GM12872 (cell line): ENCODE results near the gene PPP1R7.

ENCODE experiments used
- TF ChIP-seq, protein P1 (sequence below): IDR thresholded peaks from 3 replicates; pipeline ENCODE4 v1.5.1; 2011; ENCODE audit warnings: low read depth, mild to moderate bottlenecking, low read length, moderate library complexity; ENCODE audit not compliant: insufficient read depth

Gene PPP1R7

DNA sequence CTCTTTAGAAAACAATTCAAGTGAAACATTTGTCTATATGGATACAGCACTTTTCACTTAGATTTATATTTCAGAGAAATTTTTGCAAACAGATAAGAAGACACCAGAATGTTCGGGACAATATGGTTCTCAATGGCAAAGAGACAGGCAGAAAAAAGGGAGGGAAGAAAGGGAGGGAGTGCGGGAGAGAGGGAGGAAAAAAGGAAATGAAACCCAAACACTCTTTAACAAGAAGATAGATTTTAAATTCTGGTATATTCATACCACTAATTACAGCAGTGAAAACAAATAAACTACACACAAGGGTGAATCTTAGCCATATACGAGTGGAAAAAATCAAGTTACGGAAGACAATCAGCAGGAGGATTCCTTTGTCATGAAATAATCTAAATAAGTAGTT, 4.0 kb upstream of the PPP1R7 start:
- TF ChIP-seq, protein P1, sequence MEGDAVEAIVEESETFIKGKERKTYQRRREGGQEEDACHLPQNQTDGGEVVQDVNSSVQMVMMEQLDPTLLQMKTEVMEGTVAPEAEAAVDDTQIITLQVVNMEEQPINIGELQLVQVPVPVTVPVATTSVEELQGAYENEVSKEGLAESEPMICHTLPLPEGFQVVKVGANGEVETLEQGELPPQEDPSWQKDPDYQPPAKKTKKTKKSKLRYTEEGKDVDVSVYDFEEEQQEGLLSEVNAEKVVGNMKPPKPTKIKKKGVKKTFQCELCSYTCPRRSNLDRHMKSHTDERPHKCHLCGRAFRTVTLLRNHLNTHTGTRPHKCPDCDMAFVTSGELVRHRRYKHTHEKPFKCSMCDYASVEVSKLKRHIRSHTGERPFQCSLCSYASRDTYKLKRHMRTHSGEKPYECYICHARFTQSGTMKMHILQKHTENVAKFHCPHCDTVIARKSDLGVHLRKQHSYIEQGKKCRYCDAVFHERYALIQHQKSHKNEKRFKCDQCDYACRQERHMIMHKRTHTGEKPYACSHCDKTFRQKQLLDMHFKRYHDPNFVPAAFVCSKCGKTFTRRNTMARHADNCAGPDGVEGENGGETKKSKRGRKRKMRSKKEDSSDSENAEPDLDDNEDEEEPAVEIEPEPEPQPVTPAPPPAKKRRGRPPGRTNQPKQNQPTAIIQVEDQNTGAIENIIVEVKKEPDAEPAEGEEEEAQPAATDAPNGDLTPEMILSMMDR, result no peak

DNA sequence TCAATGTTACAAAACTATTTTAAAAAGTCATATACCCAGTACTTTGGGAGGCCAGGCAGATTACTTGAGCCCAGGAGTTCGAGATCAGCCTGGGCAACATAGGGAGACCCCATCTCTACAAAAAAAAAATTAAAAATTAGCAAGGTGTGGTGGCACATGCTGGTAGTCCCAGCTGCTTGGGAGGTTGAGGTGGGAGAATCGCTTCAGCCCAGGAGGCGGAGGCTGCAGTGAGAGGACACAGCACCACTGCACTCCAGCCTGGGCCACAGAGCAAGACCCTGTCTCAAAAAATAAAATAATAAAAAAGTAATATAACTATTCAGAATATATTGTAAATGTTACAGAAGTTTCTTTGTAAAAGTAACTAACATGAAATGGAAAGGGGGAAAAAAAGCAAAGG, 2.9 kb upstream of the PPP1R7 start:
- TF ChIP-seq, protein P1, result no peak

DNA sequence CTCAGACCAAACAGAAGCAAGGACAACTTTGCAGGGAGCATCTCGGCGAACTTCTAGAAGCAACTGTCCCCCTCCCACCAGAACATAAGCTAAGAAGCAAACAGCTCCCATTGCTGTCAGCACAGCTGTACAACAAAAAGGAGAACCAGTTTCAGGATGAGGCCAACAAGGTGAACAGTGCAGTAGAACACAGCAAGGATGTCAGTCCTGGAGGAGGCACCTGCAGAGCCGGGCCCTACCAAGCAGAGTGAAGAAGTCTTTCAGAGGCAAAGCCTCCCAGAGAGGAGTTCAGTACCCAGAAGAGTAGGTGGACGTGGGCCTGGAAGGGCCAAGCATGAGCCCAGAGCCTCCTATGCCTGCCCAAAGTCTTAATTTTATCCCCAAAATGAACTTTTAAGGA, 2.0 kb upstream of the PPP1R7 start:
- TF ChIP-seq, protein P1, result no peak

DNA sequence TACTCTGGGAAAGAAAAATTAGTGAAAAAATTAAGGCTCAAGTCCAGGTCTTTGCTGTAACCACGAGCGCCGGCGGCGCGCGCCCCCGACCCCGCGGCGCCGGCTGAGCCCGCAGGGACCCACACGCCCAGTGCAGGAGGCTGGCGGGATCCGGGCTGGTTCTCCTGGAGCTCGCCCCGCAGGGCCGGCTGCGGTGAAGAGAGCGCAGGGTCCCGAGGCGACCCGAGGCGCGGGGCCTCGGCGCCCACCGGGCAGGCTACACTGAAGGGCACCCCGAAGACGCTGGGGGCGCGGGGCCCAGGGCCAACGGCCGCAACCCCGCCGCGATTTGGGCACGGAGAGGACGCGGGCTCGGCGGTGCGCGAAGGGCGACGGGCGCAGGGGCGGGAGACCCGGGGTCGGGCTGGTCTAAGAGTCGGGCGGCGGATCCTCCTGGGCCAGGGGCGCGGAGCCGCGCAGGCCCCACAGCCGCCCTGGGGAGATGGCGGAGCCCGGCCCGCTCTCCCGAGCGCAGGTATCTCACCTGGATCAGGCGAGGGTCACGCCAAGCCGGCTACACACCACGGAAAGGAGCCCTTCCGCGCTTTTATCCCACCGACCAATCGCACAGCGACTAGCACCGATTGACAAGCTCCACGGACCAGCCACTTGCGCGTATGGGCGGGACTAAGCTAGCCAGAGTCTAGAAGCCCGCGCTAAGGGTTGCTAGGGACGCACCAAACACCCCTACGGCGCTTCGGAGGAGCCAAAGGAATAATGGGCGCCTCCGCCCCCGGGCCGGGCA, 1.2 kb upstream of the PPP1R7 start, which contains the start of gene PASK:
PASK (minus strand) TSS at position 582 of the 784 bp plus-strand sequence. CDS start 6,440 bp downstream, outside the sequence.
- TF ChIP-seq, protein P1, result no peak

DNA sequence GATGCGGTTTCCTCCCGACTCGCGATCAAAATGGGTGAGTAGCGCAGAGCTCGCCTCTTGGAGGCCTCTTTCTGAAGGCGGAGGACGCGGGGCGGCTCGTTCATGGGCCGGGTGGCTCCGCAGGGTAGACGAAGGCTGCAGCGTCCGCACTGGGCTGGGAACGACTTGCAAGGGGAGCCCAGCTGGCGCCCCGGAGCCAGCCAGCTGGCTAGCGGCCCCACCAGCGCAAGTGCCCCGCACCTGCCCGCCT, 667 bp upstream of the PPP1R7 start:
- TF ChIP-seq, protein P1, result no peak

DNA sequence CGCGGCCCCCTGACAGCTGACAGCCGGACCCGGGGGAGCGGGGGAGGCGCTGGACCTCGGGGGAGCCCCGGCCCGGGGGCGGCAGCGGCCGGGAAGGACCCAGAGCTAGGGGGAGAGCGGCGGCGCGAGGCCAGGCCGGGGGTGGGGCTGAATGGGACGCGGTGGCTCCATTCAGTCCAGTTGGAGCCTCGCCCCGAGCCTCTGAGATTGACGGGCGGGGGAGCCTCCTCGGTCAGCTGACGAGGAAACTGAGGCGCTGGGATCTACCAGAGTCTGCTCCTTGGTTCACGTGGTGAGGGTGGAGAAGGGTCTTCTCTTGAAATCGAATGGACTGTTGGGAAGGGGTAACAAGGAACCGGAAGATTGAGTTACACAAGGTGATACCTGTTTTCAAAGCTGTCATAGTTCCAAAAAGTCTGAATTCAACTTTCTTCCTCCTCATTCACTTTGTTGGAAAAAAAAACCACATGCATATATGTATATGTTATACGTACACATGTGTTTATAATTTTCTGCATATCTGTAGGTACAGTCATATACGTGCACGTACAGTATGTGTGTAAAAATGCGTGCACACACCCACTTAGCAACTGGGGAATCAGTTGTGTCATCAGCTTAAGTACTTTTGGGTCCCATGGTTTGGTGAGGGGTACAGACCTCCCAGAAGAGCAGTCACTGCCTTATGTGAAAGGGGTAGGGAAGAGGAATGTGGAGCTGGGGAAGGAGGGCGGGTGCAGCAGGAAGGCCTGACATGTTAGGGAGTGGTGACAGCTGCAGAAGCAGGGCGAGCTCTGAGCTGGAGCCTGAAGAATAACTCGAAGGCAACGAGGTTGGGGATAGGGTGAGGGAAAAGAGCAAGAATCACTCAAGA, 628 bp downstream of the PPP1R7 start:
- TF ChIP-seq, protein P1, result no peak

DNA sequence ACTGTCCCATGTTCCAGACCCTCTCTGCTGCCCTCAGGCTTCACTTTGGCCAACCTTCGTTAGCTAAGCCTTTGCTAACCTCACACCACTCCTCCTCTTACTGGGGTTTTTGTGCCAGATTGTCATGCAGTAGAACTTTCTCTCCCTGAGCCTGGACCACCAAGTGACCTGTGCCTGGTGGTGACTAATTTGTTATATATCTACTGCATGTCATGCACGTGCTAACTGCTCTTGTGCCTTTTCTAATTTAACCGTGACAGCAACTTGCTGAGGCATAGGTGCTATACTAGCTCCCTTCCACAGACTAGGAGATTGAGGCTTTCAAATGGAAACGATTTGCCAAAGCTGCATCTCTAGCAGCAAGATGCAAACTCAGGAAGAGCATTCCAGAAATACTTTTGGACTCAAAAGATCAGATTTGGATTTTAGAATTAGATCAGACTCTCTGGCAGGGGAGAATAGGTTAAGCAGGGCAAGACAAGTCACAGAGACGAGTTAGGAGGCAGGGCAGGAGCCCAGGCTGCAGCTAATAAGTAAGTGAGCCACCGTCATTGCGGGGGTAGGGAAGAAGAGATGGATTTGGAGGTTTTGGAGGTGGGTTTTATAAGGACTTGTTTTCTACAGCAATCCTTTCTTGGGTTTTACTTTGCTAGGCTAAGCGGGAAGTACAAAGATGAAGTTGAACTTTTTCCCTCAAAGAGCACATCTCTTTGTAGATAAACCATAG, 1.8 kb downstream of the PPP1R7 start:
- TF ChIP-seq, protein P1, result no peak
